AG10803 (cell line): ENCODE data around the gene PPP1R1C.

Experiments
- DNase-seq: peaks from one replicate; pipeline ENCODE4 v3.0.0; 2010; ENCODE audit warnings: low read depth
- H3K4me3 ChIP-seq: 2 replicates; pipeline ENCODE4 v1.5.1; 2011; ENCODE audit warnings: mild to moderate bottlenecking, low read length, control low read depth
- TF ChIP-seq, protein P1 (sequence below): conservative IDR thresholded peaks from 2 replicates; pipeline ENCODE4 v1.5.1; 2011; ENCODE audit warnings: mild to moderate bottlenecking, low read length, control low read depth, inconsistent platforms

PPP1R1C gene

DNA sequence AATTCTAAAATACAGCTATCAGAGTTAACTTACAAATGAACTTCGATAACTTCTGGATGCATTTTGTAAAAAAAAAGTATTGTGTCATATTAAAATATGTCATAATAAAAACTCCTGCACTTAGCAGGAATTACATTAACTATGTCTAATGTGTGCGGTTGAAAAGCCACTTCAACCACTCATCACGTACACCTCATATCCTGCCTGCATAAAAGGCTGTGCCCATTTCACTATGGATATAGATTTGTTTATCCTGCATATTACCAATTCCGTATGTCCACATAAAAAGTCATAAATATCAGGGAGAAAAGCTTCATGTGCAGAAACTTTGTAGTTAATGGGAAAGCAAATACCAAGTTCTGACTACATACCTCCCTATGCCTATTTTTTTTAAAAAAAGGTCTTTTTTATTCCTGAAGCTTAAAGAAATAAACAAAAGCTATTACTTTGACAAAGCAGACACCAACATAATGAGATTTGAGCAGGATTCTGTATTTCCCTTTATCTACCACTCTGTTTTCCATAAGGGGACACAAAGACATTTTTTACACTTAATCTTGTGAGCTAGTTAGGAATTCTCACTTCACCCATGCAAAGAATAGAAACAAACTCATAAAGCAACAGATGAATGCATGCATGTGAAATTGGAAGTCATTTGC, 96.1 kb downstream of the PPP1R1C start:
- no peak for DNase-seq
- TF ChIP-seq, protein P1, sequence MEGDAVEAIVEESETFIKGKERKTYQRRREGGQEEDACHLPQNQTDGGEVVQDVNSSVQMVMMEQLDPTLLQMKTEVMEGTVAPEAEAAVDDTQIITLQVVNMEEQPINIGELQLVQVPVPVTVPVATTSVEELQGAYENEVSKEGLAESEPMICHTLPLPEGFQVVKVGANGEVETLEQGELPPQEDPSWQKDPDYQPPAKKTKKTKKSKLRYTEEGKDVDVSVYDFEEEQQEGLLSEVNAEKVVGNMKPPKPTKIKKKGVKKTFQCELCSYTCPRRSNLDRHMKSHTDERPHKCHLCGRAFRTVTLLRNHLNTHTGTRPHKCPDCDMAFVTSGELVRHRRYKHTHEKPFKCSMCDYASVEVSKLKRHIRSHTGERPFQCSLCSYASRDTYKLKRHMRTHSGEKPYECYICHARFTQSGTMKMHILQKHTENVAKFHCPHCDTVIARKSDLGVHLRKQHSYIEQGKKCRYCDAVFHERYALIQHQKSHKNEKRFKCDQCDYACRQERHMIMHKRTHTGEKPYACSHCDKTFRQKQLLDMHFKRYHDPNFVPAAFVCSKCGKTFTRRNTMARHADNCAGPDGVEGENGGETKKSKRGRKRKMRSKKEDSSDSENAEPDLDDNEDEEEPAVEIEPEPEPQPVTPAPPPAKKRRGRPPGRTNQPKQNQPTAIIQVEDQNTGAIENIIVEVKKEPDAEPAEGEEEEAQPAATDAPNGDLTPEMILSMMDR: no peak
- no peak overlapping the region for H3K4me3 ChIP-seq

GRCh38 chr2:182088681-182089320, 103.1 kb downstream of the PPP1R1C start:
- no peak for DNase-seq
- TF ChIP-seq, protein P1: no peak

GRCh38 chr2:182090486-182090885, 104.8 kb downstream of the PPP1R1C start:
- TF ChIP-seq, protein P1: no peak
- no peak for DNase-seq
- H3K4me3 ChIP-seq: no peak overlapping the region

More at GRCh38 chr2:182088681-182089320, 103.1 kb downstream of the PPP1R1C start:
- H3K4me3 ChIP-seq: no peak overlapping the region

- DNase-seq: no peak
- TF ChIP-seq, protein P1: no peak
These were observed 112.0 kb downstream of the PPP1R1C start for GRCh38 chr2:182097571-182098164.

DNA sequence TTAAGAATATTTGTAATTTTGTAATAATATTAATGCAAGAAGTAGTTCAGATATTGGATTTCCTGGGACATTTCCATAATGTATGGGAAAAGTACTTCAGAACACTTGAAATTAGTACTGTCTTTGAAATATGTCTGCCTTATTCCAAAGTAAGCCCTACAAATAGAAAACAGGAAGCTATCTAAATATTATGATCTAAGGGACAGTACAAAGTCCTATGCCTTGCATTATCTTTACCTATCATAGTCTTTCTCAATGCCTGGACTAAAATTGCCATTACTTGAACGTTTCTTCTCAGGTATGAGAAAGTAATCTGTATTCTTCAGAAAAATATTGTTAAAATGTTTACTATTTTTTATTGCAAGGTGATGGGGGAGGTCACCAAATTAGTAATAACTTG, 113.0 kb downstream of the PPP1R1C start:
- no peak for DNase-seq
- TF ChIP-seq, protein P1: no peak
- no peak overlapping the region for H3K4me3 ChIP-seq

More at GRCh38 chr2:182097571-182098164, 112.0 kb downstream of the PPP1R1C start:
- no peak overlapping the region for H3K4me3 ChIP-seq

DNA sequence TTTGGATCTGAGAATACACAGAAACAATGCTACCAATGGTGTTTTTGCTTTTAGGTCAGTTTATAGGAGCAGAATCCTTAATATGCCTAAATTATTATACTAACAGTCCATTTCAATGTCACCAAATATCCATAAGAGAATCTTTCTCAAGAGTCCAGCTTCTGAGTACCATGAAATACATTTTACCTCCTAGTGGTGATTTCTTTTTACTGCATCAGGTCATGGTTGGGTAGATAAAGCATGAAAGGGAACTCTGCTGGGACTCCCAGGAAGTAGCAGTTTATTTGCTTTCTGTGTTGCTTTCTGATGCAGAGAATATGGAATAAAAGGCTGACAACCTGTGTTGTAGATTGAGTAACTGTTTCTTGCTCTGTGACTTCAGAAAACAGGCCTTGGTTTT, 115.6 kb downstream of the PPP1R1C start:
- TF ChIP-seq, protein P1: no peak; the same call in 1 of the 2 replicates
- no peak for DNase-seq
- no peak overlapping the region for H3K4me3 ChIP-seq
